ENCODE data around the gene C1orf167.
A peak's percentile ranks its signal among the peaks of the same experiment; 100 is the strongest.

The C1orf167 gene

GRCh38 chr1:11761988-11762406 is at the start of gene C1orf167:
Gene C1orf167, plus strand, starts transcription at chr1:11762193. Its CDS starts 2,208 bp downstream, at chr1:11764401.
- DNase-seq, result peak; percentile 30

GRCh38 chr1:11712285-11712684 is 49.7 kb upstream of the C1orf167 start:
- no peak for DNase-seq

DNA sequence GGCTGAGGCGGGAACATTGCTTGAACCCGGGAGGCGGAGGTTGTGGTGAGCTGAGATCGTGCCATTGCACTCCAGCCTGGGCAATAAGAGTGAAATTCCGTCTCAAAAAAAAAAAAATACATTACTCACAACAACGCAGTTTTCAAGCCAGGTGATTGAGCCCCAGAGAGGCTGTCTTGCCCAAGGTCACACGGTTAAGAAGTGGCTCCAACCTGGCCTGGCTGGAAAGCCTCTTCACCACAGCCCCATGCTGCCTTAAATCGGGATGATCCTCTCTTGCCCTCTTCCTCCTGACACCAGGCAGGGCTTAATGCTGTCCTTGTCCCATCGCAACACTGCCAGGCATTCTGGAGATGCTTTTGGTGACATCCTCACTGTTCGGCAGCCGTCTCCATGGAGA is 48.9 kb upstream of the C1orf167 start:
- no peak for DNase-seq

- no peak for DNase-seq
Observed at GRCh38 chr1:11714831-11715575, 47.0 kb upstream of the C1orf167 start.

GRCh38 chr1:11719313-11720032 is 42.5 kb upstream of the C1orf167 start:
- peak; percentile 79 for DNase-seq

DNA sequence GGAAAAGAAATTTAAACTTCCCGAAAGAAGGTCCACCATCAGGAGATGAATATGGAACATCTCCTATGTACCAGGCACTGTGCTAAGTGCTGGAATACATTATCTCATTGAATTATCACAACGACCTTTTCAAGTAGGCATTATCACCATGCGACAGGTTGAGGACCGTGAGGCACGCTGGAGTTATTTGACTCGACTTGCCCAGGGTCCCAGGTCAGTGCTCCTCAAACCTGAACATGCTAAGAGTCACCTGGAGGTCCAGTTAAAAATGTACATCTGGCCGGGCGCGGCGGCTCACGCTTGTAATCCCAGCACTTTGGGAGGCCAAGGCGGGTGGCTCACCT is 42.0 kb upstream of the C1orf167 start:
- DNase-seq, result no peak

GRCh38 chr1:11720525-11720924 is 41.5 kb upstream of the C1orf167 start:
- DNase-seq, result no peak

DNA sequence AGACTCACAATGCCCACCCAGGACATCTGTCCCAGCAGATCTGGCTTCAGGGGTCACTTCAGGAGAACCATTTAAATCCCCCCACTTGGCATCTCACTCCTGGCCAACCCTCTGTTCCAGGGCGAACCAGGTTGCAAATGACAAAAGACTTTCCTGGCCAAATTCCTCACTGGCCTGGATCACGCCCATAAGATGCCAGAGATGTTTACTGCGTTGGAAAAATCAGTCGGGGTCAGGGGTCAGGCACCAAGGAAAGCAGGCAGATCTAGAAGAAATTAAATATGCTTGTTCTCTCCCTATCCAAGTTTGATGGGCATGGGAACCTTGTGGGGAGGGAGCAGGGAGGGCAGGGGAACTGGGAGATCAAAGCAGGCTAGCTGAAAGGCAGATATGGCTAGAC is 40.7 kb upstream of the C1orf167 start:
- DNase-seq, result no peak

- no peak for DNase-seq
Observed at GRCh38 chr1:11722538-11722937, 39.5 kb upstream of the C1orf167 start.

- no peak for DNase-seq
Observed at GRCh38 chr1:11725616-11726015, 36.4 kb upstream of the C1orf167 start.

- no peak for DNase-seq
Observed at GRCh38 chr1:11727119-11727518, 34.9 kb upstream of the C1orf167 start.

GRCh38 chr1:11728126-11728806 is 33.7 kb upstream of the C1orf167 start:
- DNase-seq, result no peak

DNA sequence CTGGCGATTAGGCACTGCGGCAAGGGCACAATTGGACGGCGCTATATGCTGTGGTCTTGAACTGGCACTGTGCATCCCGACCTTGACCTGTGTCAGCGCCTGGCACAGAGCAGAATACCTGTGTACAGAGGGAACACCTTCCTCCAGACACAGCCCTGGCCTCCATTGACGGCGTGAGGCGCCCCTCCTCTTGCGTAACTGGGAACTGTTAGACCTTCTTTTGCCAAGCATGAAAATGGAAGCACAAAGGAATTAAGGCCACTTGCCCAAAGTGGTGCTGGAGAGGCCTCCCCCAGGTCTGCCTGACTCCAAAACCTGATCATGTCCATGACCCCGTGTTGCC is 32.9 kb upstream of the C1orf167 start:
- DNase-seq, result no peak

GRCh38 chr1:11729498-11730428 is 32.2 kb upstream of the C1orf167 start:
- no peak for DNase-seq

DNA sequence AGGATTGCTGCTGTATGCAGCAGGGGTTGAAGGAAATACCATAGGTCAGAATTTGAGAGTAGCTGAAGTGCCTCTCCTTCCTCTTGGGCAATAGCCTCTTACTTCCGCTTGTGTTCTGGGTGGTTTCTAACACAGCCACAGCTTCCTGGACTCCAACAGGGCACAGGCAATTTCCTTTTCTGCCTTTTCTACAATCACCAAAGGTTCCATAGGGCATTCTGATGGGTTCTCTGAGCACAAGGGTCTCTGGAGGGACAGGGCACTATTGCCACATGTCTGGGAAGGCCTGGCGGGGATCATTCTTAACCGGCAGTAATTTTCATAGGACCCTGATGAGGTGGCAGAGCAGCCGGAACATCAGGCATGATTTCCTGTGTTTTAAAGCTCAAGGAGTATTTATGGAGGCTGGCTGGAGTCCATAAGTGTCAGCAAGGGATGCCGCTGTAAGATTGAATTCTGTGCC is 31.5 kb upstream of the C1orf167 start:
- DNase-seq, result no peak

GRCh38 chr1:11731691-11732283 is 30.2 kb upstream of the C1orf167 start:
- DNase-seq, result no peak

GRCh38 chr1:11733306-11733705 is 28.7 kb upstream of the C1orf167 start:
- DNase-seq, result no peak

- no peak for DNase-seq
Observed at GRCh38 chr1:11735531-11735853, 26.5 kb upstream of the C1orf167 start.

DNA sequence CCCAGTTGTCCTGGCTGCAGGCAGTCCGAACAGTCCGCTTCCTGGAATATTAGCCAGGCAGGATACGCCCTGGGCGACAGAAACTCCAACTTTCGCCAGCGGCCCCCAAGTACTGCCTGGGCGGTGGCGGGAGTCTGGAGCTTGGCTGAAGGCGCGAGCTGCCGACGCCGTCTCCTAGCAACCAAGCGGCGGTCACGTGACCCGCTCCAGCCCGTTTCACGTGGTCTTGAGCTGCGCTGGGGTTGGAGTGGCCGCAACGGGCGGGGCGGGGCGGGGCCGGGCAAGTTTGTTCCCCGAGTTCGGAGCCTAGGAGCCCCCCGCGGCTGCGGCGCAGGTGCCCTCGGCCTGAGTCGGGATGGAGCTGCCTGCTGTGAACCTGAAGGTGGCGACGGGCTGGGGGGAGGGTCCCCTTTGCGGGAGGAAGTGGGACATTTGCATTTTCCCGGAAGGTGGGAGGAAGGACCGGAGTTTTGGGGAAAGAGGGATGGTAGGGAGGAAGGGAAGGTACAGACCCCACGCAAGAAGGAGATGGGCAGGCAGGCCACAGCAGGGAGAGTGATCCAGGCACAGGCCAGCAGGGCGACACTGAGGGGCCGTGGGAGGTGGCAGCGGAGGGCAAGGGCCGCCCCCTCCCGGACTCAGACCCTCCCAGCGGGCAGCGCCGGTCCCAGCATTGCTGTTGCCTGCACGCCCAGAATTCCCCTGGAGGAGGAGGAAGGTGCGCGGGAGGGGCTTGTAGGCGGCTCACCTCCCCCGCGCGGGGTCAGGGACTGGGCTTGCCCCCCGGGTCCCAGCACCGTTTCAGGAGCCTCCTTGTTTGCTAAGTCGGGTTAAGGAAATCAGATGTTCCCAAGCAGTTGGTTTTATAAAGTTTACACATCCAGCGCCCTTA is 25.9 kb upstream of the C1orf167 start, which contains the start of gene AGTRAP:
Gene AGTRAP, plus strand, starts transcription at position 283 of the 892 bp plus-strand sequence. Its CDS starts 73 bp downstream, at position 356.
- DNase-seq, result peak; percentile 91

DNA sequence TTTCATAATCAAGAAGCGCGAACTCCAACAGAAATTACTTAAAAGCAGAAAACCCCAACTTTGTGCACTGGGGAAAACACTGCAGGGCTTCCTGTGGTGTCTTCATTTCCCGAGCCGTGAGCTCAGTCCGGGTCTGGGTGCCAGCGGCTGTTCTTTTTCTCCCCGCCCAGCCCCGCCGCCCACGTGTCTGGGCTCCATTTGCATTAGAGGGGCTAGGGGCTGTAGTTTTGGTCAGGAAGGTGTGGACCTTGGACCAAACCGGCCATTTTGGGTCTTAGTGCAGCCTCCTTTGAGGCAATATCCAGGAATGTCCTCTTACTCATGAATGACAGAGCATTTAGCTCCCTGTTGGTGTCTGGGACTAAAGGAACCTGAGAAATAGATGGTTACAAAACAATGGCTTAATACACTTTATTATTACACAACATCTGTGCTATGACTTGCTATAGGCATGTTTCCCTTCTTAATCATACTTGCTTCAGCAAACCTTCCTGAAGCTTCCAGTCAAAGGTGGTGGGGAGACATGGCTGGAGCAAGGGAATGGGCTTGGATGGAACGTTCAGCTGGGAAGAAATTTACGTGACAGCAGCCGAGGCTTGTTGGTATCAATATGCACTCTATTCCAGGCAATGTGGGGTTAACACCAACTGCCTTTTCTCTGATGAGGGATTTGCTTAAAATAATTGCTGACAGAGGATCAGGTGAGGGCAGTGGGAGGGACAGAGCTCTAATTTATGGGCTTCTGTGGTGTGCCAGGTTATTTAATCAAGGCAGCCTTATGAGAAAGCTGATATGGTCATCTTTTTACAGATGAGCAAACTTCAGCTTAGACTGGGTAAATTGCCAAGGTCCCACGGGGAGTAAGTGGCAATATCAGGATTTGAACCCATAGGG is 25.0 kb upstream of the C1orf167 start:
- peak; percentile 34 for DNase-seq

Measured in stimulated activated CD4-positive, alpha-beta T cell treated with anti-CD3 and anti-CD28 coated beads, Interleukin-1b, Interleukin-23, amount 100 ng/mL, for 48 hours (primary cell).